Putamen (tissue), 1 donor: ENCODE results near the gene RAB3IL1.

Experiments used
- DNase-seq: peaks from one replicate; pipeline ENCODE4 v3.0.0-alpha.2; 2016; ENCODE audit warnings: low spot score

Gene RAB3IL1

GRCh38 chr11:61919705-61920631 lies 2.6 kb upstream of the RAB3IL1 start:
- no peak for DNase-seq

- no peak for DNase-seq
These were observed 1.8 kb upstream of the RAB3IL1 start for GRCh38 chr11:61918938-61919704.

DNA sequence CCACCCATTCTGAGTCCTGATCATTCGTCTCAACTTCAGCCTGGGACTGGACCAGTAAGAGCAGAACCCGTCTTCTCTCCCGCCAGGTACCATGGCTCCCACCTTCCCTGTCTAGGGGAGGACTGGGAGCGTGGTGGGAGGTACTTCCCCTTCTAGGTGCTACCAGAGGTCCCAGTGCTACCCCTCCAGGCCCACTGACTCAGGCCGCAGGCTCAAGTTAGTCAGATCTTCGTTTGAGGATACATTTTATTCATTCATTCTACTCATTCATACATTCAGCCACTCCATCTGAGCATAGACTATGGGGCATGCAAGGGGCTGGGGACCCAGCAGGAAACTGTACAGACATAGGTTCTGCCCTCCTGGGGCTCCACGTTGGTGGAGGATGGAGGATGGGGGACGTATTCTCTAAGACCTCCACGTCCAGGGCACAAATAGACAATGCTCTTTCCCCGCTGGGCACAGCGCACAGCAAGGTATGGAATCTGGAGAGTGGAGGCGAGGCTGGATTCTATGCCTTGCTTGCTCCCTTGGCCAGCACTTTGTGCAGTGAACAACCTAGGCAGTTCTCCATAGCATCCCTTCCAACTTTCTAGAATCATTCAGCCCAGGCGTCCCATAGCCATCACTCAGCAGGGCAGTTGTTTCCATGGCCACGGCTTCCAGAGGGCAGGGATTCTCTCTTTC lies 1.0 kb upstream of the RAB3IL1 start:
- DNase-seq, result no peak

GRCh38 chr11:61916737-61917333 lies 531 bp downstream of the RAB3IL1 start:
- no peak for DNase-seq

- DNase-seq, result no peak
These were observed 2.7 kb downstream of the RAB3IL1 start for GRCh38 chr11:61914471-61915171.

DNA sequence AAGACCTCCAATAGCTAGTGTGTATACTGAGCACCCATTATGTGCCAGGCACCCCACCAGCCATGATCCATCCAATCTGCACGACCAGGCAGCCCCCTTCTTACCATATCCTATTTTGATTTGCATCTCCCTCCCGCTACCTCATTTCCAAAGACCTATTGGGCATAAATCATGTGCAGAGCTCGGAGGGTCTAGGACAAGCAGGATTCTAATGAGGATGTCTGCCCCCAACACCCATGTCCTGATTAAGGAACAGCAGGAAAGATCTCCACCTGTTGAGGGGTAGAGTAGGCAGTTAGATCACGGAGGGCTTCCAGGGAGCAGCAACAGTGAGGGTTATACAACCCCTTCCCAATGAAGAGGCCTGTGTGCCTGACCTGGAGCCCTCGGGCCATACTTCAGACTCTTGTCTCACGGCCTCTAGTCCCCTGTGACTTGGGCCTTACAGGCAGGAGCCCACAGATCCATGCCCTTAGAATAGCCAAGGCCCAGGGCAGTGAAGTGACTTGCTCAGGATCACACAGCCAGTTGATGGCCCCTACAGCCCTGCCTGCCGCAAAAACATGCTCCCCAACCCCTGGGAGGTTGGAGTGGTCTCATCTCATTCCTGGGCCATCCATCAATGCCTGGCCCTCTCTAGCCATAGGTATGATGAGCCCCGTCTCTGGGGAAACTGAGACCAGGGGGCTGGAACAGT lies 3.5 kb downstream of the RAB3IL1 start:
- no peak for DNase-seq

DNA sequence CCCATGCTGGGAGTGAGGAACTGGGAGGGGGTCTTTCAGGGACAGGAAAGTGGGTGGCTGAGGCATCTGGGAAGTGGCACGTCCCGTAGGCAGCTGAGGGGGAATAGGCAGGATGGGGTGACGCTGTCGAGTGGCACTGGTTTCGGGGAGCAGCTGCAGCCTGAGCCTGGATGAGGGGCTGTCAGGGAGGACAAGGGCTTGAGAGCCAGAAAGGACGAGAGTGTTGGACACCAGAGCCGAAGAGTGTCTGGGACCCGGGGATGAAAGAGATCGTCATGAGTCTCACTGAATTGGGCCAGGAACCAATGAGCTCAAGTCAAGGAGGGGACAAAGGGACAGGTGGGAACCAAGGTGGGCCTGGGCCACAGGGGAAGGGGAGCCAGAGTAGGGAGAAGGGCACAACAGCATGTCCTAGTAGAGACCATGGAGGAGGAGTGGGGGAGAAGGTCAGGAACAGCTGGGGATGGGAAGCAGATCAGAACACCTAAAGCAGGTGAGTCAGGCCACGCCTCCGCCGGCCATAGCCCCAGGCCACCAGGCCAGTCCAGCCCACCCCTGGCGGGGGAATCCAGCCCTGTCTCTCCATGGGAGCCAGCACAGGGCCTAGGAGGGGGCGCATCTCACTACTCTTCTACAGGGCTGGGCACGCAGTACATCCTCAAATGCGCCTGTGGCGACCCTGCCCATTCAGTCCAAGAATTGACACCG lies 4.2 kb downstream of the RAB3IL1 start:
- no peak for DNase-seq

DNA sequence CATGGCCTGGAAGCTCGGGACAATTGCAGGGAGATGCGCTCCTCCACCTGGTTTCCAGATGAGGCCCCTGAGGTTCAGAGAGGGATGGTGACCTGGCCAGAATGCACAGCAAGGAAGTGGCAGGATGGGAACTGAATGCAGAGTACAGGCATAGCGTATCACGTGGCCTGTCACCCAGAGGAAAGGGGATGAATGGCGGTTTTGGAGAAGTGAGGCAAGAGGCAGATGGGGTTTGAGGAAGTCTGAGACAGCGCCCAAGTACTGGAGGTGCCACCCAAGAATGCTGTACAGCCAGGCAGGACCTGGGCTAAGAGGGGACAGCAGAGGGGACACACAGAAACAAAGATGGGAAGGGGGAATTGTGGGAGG lies 4.9 kb downstream of the RAB3IL1 start:
- DNase-seq, result no peak

DNA sequence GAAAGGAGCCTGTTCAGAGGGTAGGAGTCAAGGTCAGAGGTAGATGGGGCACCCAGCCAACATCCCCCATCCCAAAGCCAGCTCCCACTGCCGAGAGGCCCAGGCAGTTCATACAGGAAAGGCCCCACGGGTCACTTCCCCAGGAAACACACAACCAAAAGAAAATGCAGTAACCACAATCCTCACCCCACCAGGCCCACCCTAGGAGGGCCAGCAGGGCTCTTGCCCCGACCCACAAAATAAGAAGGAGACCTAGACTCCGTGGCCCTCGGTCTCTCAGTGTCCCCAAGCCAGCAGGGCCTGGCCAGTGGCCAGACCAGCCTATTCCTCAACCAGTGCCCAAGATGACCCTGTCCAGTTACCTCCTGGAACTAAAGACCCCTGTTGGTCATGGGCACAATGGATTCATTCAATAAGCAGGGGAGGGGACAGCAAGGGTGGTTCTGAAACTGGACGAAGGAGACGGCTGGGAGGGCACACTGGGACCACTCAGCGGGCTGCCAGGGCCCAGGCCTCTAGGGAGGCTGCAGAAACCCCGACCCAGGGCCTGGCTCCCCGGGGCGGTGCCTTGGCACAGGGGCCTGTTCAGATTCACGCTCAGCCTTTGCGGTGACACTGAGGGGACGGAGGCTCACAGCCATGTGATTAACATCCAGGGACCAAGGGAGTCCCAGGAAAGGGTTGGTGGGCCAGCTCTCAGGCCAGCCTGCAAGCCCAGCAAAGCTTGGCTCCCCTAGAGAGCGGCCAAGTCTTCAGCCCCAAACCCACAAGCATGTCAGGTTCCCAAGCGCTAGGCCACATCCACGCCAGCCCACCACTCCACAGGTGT lies 5.5 kb downstream of the RAB3IL1 start:
- DNase-seq, result no peak

DNA sequence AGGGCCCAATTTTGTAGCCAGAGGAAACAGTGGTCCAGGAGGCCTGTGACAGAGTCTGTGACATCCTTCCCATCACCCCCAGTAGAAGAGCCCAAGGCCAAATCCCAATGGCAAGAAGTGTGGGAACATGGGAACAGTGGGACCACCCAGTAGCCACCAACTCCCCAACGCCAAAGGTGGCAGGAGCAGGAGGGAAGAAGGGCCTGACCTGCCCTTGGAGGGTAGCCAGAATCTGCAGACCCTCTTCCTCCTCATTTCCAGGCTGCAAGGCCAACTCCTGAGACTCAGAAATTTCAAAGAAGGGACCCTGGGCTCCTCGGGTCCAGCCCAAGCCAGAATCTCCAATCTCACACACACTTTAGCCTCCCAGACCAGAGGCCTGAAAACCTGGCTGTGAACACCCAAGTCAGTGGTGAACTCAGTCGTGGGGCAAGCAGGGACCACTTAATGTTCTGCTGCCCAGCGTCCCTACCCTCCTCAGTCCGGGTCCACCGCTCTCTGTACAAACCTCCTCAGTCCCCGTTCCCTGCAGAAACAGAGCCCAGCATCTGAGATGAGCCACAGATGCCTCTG lies 6.2 kb downstream of the RAB3IL1 start:
- DNase-seq, result no peak

- no peak for DNase-seq
These were observed 6.9 kb downstream of the RAB3IL1 start for GRCh38 chr11:61910187-61911127.

DNA sequence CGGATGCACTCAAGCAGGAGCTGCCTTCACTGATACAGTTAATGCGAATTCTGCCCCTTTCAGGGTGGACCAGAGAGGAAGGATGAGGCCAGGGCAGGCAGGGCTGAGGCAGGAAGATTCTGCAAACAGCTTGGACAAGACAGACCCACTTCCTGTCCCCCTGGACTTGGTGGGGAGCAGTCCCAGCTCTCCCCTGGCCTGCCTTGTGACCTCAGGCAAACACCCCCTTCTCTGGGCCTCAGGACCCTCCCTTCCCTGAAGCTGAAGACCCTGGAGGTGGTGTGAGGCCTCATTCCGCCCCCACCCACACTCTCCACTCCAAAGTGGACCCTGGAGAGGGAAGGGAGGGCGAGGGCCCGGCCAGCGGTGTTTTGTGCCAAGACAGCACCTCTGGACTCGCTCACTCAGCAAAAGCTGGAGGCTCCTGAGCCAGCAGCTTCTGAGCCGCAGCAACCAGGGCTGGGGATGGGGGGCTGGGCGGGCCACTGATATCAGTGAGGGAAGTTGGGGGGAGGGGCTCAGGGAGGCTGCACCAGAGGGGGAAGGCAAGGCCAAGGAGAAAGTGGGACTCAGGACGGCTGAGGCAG lies 8.5 kb downstream of the RAB3IL1 start:
- DNase-seq, result no peak

DNA sequence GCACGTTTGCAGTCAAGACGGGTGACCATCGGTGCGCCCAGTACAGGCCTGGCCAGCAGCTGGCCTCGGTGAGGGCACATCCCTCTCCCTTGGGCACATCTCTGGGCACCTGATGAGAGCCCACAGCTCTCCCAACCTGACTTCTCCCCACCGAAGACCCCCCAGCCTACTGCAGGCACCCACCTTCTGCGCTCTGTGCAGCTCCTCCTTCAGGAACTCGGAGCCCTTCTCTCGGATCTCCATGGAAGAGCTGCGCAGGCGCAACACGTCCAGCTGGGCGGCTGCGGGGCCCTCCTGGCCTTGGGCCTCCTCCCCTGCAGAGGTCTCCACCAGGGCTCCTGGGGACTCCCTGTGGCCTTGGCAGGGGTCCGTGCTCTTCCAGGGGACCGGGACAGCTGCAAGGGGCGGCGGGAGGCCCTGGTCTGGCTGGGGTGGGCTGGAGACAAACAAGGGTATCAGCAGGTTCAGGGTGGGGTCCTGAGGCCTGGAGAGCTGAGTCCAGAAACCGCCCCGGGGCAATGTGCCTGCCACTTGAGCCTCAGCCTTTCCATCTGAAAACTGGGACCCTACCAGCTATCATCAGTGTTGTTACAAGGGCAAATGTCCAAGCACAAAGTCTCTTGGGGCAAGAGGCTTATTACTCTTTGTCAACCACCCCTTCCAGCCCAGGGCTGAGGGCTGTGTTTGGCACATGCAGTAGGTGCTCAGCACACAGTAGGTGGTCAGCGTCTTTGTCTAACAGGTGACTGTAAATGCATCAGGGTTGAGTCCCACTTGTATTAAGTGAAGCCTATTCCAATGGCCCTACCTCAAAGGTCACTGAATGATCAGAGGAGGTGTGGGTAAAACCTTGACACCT lies 9.3 kb downstream of the RAB3IL1 start:
- DNase-seq, result no peak

- no peak for DNase-seq
These were observed 10.1 kb downstream of the RAB3IL1 start for GRCh38 chr11:61907282-61907681.

DNA sequence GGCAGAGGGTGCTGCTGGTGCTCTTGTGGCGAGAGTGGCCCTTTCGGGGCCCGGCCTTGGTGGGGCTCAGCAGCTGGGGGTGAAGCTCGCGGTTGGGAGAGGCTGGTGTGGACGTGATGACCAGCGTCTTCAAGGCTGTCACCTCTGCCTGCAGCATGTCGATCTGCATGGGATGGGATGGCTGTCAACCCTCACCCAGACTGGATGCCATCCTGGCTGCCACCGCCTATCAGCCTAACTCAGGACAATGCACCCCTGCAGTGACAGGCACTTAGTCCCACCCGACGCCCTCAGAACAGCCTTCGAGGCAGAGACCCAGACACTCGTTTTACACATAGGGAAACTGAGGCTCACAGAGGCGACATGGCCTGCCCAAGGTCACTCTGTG lies 10.8 kb downstream of the RAB3IL1 start:
- DNase-seq, result no peak

GRCh38 chr11:61905801-61906521 lies 11.4 kb downstream of the RAB3IL1 start:
- DNase-seq, result no peak
